RKO (cell line): Measurements from ENCODE around the gene CDK12.
"Not testable (repeated sequence)": the region's sequence is repeated elsewhere in the genome, so short reads cannot be mapped to it uniquely, and the experiment has no call there.

Experiments used
- DNase-seq: peaks from one replicate; pipeline ENCODE4 v3.0.0-alpha.2; 2016; ENCODE audit warnings: low spot score

The CDK12 gene

DNA sequence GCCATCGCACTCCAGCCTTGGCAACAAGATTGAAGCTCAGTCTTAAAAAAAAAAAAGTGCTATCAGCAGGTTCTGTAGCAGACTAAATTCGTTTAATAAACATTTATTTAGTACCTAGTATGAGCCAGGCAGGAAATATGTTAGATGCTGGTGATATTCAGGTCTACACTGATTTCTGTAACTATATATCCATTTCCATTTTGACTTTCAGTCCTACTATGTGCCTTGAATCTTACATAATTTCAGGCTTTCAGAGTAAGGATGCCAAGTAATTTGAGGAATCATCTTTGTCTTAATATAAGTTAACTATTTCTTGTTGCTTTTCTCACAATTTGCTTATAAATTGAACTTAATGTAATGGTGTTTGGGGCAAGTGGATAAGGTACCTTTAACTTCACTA is 46.2 kb downstream of the CDK12 start:
- no peak for DNase-seq

DNA sequence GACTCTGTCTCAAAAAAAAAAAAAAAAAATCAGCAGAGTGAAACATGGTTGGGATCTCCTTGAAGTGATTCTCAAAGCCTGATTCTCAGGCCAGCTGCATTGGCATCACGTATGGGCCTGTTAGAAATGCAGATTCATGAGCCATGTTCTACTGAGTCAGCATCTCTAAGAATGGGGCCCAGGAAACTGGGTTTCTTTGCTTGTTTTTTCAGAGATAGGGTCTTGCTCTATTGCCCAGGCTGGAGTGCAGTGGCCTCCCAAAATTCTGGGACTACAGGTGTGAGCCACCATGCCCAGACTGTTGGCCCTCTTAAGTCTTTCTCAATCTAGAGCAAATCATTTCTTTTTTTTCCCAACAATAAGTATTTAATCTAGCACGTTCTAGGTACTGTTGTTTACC is 47.7 kb downstream of the CDK12 start:
- DNase-seq: no peak

DNA sequence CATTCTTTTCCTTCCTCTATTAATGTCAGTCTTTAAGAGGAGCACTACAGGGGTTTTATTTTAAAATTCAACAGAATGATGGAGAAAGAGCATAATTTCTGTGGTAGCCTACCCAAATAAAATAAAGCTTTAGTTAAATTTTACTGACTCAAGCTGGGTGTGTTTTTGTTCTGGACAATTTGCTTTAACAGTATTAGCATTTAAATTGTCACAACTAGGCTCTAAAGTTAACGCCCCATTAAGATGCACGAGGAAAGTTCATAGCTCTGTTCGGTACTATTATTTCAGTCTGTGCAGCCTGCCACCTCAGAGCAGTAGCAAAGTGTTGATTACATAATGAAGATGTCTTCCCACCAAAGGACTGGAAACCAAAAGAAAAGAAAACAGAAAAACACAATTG is 52.0 kb downstream of the CDK12 start:
- no peak for DNase-seq

DNA sequence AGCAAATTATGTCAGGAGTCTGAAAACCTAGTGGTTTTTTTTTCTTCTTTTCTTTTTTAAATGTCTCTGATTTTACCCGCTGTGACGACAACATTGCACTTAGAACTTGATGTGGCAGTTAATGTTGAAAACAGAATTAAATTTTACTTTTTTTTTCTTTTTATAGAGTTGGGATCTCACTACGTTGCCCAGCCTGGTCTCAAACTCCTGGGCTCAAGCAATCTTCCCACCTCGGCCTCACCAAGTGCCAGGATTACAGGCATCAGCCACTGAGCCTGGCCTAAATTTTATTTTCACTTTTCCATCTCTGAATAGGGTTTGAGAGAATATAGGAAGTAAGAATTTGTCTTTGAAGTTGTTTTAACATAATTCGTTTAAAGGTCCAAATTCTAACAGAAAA is 52.6 kb downstream of the CDK12 start:
- no peak for DNase-seq

DNA sequence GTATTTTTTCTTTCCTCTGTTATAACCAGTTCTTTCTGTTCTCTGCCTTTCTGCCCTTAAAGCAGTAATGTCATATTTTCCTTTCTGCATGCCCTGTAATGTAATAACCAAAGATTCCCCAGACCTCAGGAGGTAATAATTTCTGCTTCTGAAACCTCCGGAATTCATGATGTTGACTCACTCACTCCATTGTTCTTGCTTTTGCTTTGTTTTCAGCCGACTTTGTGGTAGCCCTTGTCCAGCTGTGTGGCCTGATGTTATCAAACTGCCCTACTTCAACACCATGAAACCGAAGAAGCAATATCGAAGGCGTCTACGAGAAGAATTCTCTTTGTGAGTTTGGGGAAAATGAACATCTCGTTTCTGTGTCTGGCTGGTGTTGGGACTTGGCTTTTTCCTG is 55.9 kb downstream of the CDK12 start:
- DNase-seq: no peak

DNA sequence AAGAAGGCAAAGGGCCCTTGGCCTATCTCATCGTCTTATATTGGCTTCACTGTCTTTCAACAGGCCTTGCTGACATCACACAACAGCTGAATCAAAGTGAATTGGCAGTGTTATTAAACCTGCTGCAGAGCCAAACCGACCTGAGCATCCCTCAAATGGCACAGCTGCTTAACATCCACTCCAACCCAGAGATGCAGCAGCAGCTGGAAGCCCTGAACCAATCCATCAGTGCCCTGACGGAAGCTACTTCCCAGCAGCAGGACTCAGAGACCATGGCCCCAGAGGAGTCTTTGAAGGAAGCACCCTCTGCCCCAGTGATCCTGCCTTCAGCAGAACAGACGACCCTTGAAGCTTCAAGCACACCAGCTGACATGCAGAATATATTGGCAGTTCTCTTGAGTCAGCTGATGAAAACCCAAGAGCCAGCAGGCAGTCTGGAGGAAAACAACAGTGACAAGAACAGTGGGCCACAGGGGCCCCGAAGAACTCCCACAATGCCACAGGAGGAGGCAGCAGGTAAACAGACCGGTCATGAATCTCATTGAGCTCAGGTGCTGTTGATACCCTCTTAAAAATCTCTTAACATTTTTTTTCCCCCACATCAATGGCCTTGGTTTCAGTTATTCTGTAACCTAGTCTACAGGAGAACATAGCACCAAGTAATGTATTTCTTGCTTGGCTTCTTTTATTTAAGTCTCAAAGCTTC is 64.7 kb downstream of the CDK12 start:
- no peak for DNase-seq

DNA sequence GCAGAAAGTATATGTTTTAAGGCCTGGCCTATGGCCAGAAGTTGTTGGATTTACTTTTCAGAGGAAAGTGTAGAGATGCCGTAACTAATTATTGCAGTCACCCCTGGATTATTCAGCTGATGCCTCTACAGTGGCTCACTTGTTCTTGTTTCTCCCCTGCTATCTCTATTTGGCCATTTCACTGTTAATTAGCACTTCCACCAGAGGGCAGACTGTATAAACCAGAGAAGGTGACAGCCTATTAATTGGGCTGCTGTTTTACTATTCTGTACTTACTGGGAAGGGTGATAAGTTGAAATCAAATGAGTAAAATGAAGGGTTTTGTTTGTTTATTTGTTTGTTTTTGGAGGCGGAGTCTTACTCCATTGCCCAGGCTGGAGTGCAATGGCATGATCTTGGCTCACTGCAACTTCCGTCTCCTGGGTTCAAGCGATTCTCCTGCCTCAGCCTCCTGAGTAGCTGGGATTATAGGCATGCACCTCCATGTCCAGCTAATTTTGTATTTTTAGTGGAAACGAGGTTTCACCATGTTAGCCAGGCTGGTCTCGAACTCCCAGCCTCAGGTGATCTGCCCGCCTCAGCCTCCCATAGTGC is 66.0 kb downstream of the CDK12 start:
- peak; percentile 58 for DNase-seq

DNA sequence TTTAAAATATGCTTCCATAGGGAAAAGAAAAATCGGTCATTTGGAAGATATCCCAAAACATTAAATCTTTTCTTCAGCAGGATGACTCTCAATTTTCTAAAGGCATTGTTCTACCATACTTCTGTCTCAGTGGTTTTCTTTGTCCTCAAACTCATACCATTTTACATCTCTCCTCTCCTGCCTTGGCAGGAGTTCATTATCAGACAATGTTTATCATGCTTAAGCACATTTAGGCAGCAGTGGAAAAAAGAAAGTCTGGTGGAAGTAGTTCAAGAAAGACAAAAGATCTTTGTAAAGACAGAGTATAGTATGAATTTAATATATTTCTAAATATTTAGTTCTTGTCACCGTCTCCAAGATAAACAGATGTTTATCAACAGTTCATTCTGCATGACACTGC is 68.2 kb downstream of the CDK12 start:
- no peak for DNase-seq

DNA sequence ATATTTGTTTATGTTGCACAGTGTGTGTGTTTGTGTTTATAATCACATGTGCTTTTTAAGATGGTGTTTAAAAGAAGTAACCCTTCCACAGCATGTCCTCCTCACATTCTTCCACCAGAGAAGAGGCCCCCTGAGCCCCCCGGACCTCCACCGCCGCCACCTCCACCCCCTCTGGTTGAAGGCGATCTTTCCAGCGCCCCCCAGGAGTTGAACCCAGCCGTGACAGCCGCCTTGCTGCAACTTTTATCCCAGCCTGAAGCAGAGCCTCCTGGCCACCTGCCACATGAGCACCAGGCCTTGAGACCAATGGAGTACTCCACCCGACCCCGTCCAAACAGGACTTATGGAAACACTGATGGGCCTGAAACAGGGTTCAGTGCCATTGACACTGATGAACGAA is 69.2 kb downstream of the CDK12 start:
- DNase-seq: no peak

DNA sequence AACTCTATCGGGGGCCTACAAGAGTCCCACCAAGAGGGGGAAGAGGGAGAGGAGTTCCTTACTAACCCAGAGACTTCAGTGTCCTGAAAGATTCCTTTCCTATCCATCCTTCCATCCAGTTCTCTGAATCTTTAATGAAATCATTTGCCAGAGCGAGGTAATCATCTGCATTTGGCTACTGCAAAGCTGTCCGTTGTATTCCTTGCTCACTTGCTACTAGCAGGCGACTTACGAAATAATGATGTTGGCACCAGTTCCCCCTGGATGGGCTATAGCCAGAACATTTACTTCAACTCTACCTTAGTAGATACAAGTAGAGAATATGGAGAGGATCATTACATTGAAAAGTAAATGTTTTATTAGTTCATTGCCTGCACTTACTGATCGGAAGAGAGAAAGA is 70.0 kb downstream of the CDK12 start:
- DNase-seq: no peak

DNA sequence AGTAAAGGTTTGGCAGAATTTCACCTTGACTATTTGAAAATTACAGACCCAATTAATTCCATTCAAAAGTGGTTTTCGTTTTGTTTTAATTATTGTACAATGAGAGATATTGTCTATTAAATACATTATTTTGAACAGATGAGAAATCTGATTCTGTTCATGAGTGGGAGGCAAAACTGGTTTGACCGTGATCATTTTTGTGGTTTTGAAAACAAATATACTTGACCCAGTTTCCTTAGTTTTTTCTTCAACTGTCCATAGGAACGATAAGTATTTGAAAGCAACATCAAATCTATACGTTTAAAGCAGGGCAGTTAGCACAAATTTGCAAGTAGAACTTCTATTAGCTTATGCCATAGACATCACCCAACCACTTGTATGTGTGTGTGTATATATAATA is 72.6 kb downstream of the CDK12 start:
- no peak for DNase-seq

DNA sequence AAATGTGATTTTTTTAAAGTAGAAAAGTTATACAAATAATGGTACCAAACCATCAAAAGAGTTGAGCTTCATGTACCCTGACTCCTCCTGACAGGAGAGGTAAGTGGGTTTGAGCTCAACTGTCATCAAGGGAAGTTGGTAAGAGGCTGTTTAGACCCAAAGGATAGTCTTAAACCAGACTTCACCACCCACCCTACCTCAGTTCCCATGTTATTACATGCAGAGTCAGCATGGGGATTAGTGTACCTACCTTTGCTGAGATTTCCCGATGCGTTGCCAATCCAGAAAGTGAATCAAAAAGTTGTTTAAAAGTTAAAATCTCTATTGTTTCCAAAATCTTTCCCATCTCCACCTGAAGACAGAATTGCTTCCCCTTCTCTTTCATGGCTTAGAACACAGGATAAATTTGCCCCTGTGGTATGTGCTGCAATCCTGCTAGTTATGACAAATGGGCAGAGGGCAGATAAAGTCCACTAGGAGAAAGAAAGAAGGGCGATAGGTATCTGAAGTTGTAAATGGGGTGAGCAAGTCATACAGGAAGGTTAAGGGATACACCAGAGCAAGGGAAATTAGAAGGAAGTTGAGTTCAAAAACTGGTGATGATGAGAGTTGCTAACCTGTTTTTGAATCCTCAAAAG is 73.6 kb downstream of the CDK12 start:
- DNase-seq: no peak

DNA sequence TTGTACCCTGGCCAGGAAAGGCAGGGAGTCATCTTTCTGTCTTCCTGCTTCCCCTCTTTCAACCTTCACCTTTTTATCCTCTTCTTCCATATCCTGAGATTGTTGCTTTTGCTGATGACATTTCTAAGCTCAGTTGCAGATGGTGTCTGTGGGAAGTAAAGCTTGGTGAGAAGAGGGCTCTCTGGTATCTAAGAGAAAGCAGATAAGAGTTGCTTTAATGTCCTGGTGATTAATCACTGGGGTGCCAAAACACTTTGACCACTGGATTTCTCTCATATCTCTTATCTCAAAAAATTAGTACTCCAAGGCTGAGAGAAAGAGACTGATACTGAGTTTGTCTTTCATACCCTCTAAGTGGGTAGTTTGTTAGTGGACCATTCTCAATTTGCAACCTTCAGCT is 75.2 kb downstream of the CDK12 start:
- DNase-seq: no peak

DNA sequence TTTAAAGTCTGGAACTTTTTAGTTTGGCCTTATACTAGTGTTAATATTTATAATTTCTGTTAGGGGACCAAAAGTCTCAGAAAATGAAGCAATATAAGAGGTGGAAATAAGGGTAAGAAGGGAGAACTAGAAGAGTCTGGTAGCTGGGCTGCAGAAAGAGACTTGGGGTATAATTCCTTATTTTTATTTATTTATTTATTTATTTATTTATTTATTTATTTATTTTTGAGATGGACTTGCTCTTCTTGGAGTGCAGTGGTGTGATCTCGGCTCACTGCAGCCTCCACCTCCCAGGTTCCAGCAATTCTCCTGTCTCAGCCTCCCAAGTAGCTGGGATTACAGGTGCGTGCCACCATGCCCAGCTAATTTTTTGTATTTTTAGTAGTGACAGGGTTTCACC is 76.1 kb downstream of the CDK12 start:
- not testable (repeated sequence) for DNase-seq

DNA sequence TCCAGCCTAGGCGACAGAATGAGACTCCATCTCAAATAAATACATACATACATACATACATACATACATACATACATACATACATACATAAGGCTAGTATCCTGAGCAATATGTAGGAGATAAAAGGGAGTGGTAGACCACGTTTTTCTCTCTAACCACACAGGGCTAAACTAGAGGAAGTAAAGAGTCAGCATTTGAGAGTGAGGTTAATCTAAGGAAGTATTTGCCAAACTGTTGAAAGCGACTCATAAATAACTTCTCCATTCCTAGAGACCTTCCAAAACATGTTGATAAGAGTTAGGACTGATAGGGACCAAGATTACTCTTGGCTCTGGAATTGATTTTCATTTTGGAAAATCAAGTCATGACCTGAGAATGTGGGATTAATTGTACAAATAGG is 77.6 kb downstream of the CDK12 start:
- DNase-seq: no peak

DNA sequence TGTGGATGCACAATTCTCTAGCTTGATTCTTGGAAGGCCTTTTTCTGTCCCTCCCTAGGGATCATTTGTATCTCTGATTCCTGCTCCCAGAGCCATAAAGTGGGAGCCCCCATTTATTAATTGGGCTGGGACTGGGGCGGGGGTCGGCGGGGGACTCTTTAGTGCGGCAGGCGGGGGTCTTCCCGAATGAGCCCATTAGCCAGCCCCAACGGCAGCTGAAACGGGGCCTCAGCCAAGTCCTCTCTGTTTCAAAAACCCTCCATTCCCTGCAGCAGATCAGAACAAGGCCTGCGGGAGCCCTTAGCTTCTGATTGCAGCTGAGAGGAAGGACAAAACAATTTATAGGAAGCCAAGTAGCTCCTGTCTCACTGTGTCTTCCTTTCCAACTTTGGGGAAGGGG is 79.3 kb downstream of the CDK12 start:
- no peak for DNase-seq

DNA sequence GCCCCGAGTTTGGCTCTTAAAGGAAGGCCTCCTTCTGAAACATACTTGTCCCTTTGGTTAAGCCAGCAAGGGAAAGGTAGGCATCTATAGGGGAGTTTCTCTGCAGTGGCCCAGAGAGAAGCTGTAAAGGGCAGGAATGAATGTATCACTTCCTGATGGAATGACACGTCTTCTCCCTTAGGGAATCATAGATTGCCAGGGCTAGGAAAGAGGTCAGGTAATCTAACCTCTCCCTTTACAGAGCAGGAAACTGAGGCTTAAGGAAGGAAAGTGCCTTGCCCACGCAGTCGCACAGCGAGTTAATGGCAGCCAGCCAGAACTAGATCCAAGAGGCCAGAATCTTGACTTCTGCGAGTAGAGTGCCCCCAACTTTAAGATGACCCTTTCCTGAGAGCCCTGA is 80.4 kb downstream of the CDK12 start:
- no peak for DNase-seq

DNA sequence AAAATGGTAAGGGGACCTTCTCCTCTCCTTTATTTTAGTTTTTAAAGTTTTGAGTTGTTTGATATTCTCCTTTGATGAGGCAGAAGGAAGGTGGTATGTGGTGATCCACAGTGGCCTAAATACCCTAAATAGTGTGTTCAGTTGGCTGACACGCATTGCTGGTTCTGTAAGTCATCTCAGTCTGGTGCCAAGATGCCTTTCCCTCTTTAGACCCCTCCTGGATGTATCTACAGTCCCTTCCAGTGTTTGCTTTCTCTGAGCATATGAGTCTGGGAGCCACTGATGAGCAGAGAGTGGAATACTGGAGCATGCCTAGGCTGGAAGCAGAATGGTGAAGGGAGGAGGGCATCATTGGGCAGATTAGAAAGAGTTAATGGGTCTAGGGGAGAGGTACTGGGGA is 81.9 kb downstream of the CDK12 start:
- no peak for DNase-seq

DNA sequence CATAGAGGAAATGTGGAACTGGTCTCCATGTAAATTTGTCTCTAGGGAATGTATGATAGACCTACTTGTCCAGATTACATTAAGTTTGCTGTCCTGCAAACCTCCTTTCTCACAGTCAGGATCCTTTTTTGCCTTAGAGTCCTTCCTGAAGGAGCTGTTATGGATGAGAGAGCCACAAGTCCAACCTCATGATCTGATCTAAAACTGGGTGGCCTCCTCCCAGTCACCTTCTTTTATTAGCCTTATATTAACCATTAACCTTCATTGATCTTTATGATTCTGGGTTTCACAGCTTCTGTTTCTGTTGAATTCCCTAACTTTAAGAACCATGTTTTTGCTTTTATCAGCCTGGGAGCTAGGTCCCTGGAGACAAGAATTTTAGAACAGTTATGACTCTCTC is 82.4 kb downstream of the CDK12 start:
- DNase-seq: no peak

DNA sequence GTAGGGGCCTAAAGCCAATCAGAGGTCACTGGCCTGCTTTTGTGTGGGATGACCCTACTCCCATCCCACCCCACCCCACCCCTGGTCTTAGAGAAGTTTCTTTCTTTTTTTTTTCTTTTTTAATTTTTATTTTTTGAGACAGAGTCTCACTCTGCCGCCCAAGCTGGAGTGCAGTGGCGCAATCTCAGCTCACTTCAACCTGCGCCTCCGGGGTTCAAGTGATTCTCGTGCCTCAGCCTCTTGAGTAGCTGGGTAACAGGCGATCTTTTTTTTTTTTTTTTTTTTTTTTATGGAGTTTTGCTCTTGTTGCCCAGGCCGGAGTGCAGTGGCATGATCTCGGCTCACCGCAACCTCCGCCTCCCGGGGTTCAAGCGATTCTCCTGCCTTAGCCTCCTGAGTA is 83.1 kb downstream of the CDK12 start:
- not testable (repeated sequence) for DNase-seq

DNA sequence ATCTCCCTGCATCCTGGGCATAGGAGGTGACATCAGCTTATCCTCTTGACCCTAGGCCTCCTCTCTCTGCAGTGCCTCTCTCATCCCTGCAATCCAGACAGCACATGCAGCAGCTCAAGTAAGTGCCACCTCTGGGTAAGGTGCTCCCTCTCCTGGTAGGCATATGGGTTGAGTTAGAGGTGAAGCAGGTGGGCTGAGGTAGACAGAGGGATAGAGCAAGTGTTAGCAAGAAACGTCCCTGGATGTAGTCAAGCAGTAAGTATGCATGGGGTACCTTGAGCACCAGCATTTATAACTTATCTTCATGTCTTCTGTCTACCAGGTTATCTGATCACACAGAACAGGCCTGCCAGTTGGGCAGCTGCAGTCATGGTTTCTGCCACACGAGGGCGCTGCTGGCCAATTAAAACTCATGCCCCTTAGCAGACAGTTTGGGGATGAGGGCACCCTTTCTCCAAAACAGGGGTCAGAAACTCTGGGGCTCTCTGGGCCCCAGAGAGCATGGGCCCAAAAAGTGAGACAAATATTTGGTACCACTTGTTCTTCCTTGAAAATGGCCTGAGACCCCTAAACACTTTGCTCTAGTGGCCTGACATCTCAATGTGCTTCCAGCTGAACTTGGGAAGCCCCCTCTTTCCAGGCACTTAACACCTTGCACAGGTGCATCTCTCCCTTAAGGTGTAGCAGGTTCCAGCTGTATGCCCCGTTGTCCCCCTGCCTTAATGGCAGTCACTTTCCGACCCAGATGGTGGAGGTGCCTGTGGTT is 86.6 kb downstream of the CDK12 start:
- peak; percentile 46 for DNase-seq

DNA sequence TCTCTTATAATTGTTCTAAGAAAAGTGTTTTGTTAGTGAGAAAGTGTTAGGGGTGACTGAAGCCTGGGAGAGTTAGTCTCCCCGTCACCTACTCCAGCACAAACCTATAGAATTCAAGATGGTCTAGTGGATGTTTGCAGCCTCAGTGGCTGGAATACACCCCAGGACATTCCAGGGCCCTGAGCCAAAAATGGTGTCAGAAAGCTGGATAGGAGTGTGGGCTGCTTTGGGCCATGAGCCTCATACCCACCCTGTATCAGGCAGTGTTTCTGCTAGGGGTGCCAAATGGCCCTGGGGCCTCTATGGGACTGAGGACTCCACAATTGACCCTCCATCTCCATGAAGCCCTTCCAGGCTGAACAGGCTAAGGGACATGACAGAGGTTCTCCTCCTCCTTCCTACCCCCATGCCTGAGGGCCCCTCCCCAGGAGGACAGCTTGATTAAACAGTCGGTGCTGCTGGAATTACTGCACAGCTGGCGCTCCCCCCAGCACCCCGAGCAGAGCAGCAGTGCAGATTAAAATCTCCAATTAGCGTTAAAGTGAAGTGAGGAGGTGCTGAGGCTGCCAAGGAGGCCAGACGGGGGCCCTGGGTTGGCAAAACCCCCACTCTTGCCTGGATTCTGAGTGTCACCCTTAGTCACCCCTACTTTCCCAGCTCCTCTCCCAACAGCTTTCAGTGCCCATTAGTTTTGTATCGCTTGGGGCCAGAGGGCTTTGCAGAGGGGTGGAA is 87.4 kb downstream of the CDK12 start:
- no peak for DNase-seq
